HG03469 (cell line): ENCODE results near the gene MMP17.

ENCODE experiments used
- ATAC-seq: cut with Tn5 transposase; IDR thresholded peaks from one replicate; pipeline ENCODE4 v1.9.1; 2021; ENCODE audit warnings: mild to moderate bottlenecking, moderate library complexity, moderate number of reproducible peaks; ENCODE audit not compliant: unreplicated experiment

MMP17 gene

GRCh38 chr12:131829791-131830334, 1.7 kb downstream of the MMP17 start:
- no peak for ATAC-seq

- no peak for ATAC-seq
Observed at GRCh38 chr12:131830335-131830913, 2.2 kb downstream of the MMP17 start.

GRCh38 chr12:131830914-131831571, 2.9 kb downstream of the MMP17 start:
- no peak for ATAC-seq

GRCh38 chr12:131831635-131832041, 3.4 kb downstream of the MMP17 start:
- no peak for ATAC-seq

GRCh38 chr12:131832321-131833231, 4.4 kb downstream of the MMP17 start:
- no peak for ATAC-seq

GRCh38 chr12:131833288-131833895, 5.2 kb downstream of the MMP17 start:
- no peak for ATAC-seq

- no peak for ATAC-seq
Observed at GRCh38 chr12:131833896-131834641, 5.9 kb downstream of the MMP17 start.

GRCh38 chr12:131834798-131835615, 6.8 kb downstream of the MMP17 start:
- no peak for ATAC-seq

GRCh38 chr12:131835616-131836171, 7.5 kb downstream of the MMP17 start:
- ATAC-seq: no peak

GRCh38 chr12:131836193-131836592, 8.0 kb downstream of the MMP17 start:
- ATAC-seq: no peak

- no peak for ATAC-seq
Observed at GRCh38 chr12:131836714-131837397, 8.7 kb downstream of the MMP17 start.

- ATAC-seq: no peak
Observed at GRCh38 chr12:131840643-131841416, 12.6 kb downstream of the MMP17 start.

GRCh38 chr12:131841547-131841946, 13.4 kb downstream of the MMP17 start:
- no peak for ATAC-seq

GRCh38 chr12:131842169-131842568, 14.0 kb downstream of the MMP17 start:
- no peak for ATAC-seq

- ATAC-seq: no peak
Observed at GRCh38 chr12:131843527-131843926, 15.3 kb downstream of the MMP17 start.

- ATAC-seq: no peak
Observed at GRCh38 chr12:131844140-131844539, 15.9 kb downstream of the MMP17 start.

GRCh38 chr12:131844656-131845055, 16.5 kb downstream of the MMP17 start:
- no peak for ATAC-seq

- no peak for ATAC-seq
Observed at GRCh38 chr12:131845121-131845520, 16.9 kb downstream of the MMP17 start.
